ENCODE results near the gene OXER1.
"Not testable (repeated sequence)": the region's sequence is repeated elsewhere in the genome, so short reads cannot be mapped to it uniquely, and the experiment has no call there.

OXER1 gene

DNA sequence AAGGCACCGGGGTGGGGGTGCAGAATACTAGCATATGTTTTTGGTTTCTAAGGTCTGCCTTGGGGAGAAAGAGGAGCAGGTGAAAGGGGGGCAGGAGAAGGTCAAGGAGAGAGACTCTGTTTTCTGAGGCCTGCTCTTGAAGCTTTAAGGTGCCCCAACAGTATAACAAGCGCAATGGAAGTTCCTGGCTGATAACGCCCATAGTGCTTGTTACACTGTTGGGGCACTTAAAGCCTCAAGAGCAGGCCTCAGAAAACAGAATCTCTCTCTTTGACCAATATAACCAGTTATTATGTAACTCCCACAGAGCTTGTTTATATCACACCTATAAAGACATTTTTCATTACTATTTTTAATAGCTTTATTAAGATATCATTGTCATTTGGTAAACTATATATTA lies 16.5 kb downstream of the OXER1 start:
- DNase-seq: no peak

GRCh38 chr2:42744545-42745082 lies 19.3 kb downstream of the OXER1 start:
- DNase-seq: no peak

GRCh38 chr2:42743659-42743990 lies 20.3 kb downstream of the OXER1 start:
- DNase-seq: no peak

- DNase-seq: no peak
Observed at GRCh38 chr2:42742740-42743658, 20.9 kb downstream of the OXER1 start.

GRCh38 chr2:42741140-42741539 lies 22.8 kb downstream of the OXER1 start:
- DNase-seq: no peak

- DNase-seq: no peak
Observed at GRCh38 chr2:42736598-42737322, 27.2 kb downstream of the OXER1 start.

- DNase-seq: no peak
Observed at GRCh38 chr2:42733852-42734251, 30.1 kb downstream of the OXER1 start.

GRCh38 chr2:42731316-42731715 lies 32.6 kb downstream of the OXER1 start:
- not testable (repeated sequence) for DNase-seq

DNA sequence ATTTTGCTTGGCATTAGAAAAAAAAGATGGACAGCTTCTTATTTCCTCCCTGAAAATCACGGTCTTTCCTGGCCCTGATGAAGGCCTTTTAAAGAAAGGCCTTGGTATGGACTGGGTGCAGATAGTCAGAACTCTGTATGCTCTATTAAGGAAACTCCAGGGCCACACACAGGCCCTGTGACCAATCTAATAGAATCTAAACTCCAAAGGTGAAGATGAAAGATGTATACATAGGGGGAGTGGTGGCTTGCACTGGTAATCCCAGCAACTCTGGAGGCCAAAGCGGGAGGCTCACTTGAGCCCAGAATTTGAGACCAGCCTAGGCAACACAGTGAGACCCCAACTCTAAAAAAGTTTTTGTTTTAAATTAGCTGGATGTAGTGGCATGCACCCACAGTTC lies 37.3 kb downstream of the OXER1 start:
- no peak for DNase-seq

- DNase-seq: no peak
Observed at GRCh38 chr2:42725657-42726056, 38.3 kb downstream of the OXER1 start.

DNA sequence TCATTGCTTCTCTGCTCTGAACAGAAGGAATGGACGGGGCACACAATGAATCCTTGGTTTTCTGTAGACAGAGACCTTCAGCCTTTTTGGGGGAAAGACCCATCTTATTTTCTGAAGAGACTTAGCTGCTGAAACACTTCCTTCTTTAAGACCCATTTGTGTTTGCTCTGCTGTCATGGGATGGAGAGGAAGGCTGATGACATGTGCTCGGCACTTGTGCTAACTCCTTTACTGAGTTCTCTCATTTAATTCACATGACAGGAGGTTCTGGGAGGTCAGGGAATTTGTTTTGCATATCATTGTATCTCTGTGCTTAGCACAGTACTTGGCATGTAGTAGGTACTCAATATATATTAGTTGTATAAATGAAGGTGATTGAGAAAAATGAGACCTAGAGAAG lies 39.0 kb downstream of the OXER1 start:
- DNase-seq: no peak

- DNase-seq: no peak
Observed at GRCh38 chr2:42723465-42723864, 40.5 kb downstream of the OXER1 start.

DNA sequence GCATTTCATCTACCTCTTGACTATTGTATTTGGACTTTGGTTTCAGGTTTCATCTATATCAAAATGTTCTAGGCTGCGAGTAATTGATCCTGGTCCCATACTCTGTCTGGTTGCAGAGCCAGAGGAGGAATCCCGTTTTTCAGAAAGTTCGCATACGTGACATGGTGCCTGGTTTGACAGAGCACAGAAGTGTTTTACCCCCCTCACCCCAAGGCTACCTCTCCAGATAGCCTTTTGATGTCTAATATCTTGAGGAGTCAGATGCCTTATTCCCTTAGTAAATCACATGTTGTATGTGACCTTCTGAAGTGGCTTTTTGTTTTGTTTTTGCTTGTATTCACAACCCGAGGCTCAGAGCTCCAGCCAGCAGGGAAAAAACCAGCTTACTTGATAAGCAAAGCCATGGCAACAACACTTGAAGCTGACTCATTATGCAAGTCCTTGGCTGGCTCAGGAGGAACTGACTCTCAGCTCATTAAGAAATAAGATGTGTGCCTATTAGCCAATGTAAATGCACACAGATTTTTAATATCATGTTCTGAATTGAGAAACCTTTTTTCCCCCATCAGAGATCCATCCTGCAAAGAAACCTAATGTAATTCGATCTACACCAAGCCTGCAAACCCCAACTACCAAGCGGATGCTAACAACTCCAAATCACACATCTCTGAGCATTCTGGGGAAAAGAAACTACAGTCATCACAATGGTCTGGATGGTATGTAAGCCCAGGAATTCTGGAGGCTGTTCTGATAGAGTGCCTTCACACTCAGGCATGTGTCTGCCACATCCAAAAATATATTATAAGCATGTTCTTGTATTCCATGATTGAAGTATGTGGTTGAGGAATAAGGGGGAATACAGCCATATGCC lies 41.4 kb downstream of the OXER1 start:
- DNase-seq: no peak

GRCh38 chr2:42721898-42722297 lies 42.0 kb downstream of the OXER1 start:
- DNase-seq: no peak

GRCh38 chr2:42714686-42715085 lies 49.2 kb downstream of the OXER1 start:
- DNase-seq: no peak

- no peak for DNase-seq
Observed at GRCh38 chr2:42713920-42714319, 50.0 kb downstream of the OXER1 start.

GRCh38 chr2:42712934-42713333 lies 51.0 kb downstream of the OXER1 start:
- no peak for DNase-seq

Data from activated T-cell treated with anti-CD3 and anti-CD28 coated beads for 4 hours (primary cell).